NT2/D1 (cell line): Measurements from ENCODE around the gene ADAMTSL2.

Experiments
- SUZ12 ChIP-seq: IDR thresholded peaks from 2 replicates; pipeline ENCODE4 v1.6.1; 2011; ENCODE audit not compliant: insufficient read length, insufficient read depth; ENCODE audit errors: extremely low read depth
- YY1 ChIP-seq: IDR thresholded peaks from 2 replicates; pipeline ENCODE4 v1.6.1; 2011; ENCODE audit not compliant: insufficient read length, insufficient read depth

GRCh38 chr9:133547116-133547515 lies 12.6 kb downstream of the ADAMTSL2 start:
- TF ChIP-seq SUZ12, result no peak
- no peak for TF ChIP-seq YY1
